ENCODE data around the gene CCDC110.

GRCh38 chr4:185405296-185405999, 66.1 kb downstream of the CCDC110 start:
- TF ChIP-seq, protein P1, sequence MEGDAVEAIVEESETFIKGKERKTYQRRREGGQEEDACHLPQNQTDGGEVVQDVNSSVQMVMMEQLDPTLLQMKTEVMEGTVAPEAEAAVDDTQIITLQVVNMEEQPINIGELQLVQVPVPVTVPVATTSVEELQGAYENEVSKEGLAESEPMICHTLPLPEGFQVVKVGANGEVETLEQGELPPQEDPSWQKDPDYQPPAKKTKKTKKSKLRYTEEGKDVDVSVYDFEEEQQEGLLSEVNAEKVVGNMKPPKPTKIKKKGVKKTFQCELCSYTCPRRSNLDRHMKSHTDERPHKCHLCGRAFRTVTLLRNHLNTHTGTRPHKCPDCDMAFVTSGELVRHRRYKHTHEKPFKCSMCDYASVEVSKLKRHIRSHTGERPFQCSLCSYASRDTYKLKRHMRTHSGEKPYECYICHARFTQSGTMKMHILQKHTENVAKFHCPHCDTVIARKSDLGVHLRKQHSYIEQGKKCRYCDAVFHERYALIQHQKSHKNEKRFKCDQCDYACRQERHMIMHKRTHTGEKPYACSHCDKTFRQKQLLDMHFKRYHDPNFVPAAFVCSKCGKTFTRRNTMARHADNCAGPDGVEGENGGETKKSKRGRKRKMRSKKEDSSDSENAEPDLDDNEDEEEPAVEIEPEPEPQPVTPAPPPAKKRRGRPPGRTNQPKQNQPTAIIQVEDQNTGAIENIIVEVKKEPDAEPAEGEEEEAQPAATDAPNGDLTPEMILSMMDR (IDR thresholded peaks at IDR 0.05) = no peak
- no peak for TF ChIP-seq POLR2A (IDR thresholded peaks at IDR 0.05)

Measured in right lobe of liver (tissue), 4 donors.